ENCODE results near the gene WNK1.
"Not testable (repeated sequence)": the region's sequence is repeated elsewhere in the genome, so short reads cannot be mapped to it uniquely, and the experiment has no call there.

Gene WNK1

GRCh38 chr12:749751-750270 lies 2.6 kb upstream of the WNK1 start:
- DNase-seq: no peak

GRCh38 chr12:750366-751191 lies 1.8 kb upstream of the WNK1 start:
- DNase-seq: no peak

GRCh38 chr12:751192-751998 lies 984 bp upstream of the WNK1 start:
- DNase-seq: peak; percentile 96 to 98 (median 98)

GRCh38 chr12:752695-753610 lies 574 bp downstream of the WNK1 start:
- DNase-seq: peak; percentile 61 to 85 (median 72)

- DNase-seq: peak; percentile 30 to 71 (median 59)
Measured at GRCh38 chr12:753611-754472, 1.5 kb downstream of the WNK1 start.

- DNase-seq: peak; percentile 13 to 45 (median 32)
Measured at GRCh38 chr12:754473-754820, 2.1 kb downstream of the WNK1 start.

- DNase-seq: peak; percentile 61 to 87 (median 72)
Measured at GRCh38 chr12:754851-755562, 2.6 kb downstream of the WNK1 start.

- DNase-seq: no peak
Measured at GRCh38 chr12:759628-760027, 7.2 kb downstream of the WNK1 start.

- DNase-seq: no peak
Measured at GRCh38 chr12:761256-761655, 8.9 kb downstream of the WNK1 start.

GRCh38 chr12:765840-766239 lies 13.5 kb downstream of the WNK1 start:
- no peak for DNase-seq

- DNase-seq: no peak
Measured at GRCh38 chr12:768434-768833, 16.1 kb downstream of the WNK1 start.

GRCh38 chr12:770479-770878 lies 18.1 kb downstream of the WNK1 start:
- peak in 2 of 4 experiments; percentile 40 to 58 for DNase-seq

- no peak for DNase-seq
Measured at GRCh38 chr12:772056-772697, 19.8 kb downstream of the WNK1 start.

- peak in 1 of 4 experiments; percentile 29 for DNase-seq
Measured at GRCh38 chr12:774051-774614, 21.8 kb downstream of the WNK1 start.

- not testable (repeated sequence) for DNase-seq
Measured at GRCh38 chr12:775973-776771, 23.8 kb downstream of the WNK1 start.

GRCh38 chr12:776772-777373 lies 24.5 kb downstream of the WNK1 start:
- DNase-seq: not testable (repeated sequence)

GRCh38 chr12:777550-778047 lies 25.2 kb downstream of the WNK1 start:
- no peak for DNase-seq

- DNase-seq: no peak
Measured at GRCh38 chr12:778615-779014, 26.2 kb downstream of the WNK1 start.
